KBM-7 (cell line): Measurements from ENCODE around the gene TMEM79.

Experiments used
- DNase-seq: peaks from one replicate; pipeline ENCODE4 v3.0.0-alpha.2; 2015
- in situ Hi-C: fragments of 300-500 bp; cut with MboI; formaldehyde crosslinking; loops from 2 replicates; pipeline ENCODE4 v1.14.3; 2020; ENCODE audit warnings: low sequenced_read_pairs, low pct_unique_long_range_greater_than_20kb, mixed read lengths

TMEM79 gene

GRCh38 chr1:156284112-156284511, at the start of gene TMEM79:
Gene TMEM79 (plus strand): TSS chr1:156284325. CDS start chr1:156285227, 902 bp downstream.
- no peak for DNase-seq
- in situ Hi-C loops, result no loop called here

- no peak for DNase-seq
- in situ Hi-C loops, result no loop called here
Measured at GRCh38 chr1:156236164-156236563, 48.0 kb upstream of the TMEM79 start.

GRCh38 chr1:156238248-156238647, 45.9 kb upstream of the TMEM79 start:
- DNase-seq, result no peak
- in situ Hi-C loops, result no loop called here

- no peak for DNase-seq
Measured at GRCh38 chr1:156241311-156241811, 42.8 kb upstream of the TMEM79 start.

GRCh38 chr1:156241926-156242325, 42.2 kb upstream of the TMEM79 start, which contains the start of gene BGLAP:
Gene BGLAP (plus strand): TSS chr1:156242184. CDS start chr1:156242232, 48 bp downstream.
- in situ Hi-C loops, result no loop called here
- DNase-seq, result no peak

More at GRCh38 chr1:156241311-156241811, 42.8 kb upstream of the TMEM79 start:
- in situ Hi-C loops, result no loop called here

- in situ Hi-C loops, result no loop called here
- no peak for DNase-seq
Measured at GRCh38 chr1:156242738-156243137, 41.4 kb upstream of the TMEM79 start.

GRCh38 chr1:156244126-156244525, 40.0 kb upstream of the TMEM79 start:
- in situ Hi-C loops, result no loop called here
- DNase-seq, result no peak

GRCh38 chr1:156244712-156245111, 39.4 kb upstream of the TMEM79 start:
- in situ Hi-C loops, result no loop called here
- no peak for DNase-seq

GRCh38 chr1:156245451-156246232, 38.5 kb upstream of the TMEM79 start:
- DNase-seq, result no peak
- in situ Hi-C loops, result no loop called here

- in situ Hi-C loops, result no loop called here
- DNase-seq, result peak; percentile 46
Measured at GRCh38 chr1:156246241-156246780, 37.8 kb upstream of the TMEM79 start.

GRCh38 chr1:156246781-156247459, 37.2 kb upstream of the TMEM79 start:
- peak; percentile 46 for DNase-seq
- in situ Hi-C loops, result no loop called here

- in situ Hi-C loops, result no loop called here
- no peak for DNase-seq
Measured at GRCh38 chr1:156247460-156248322, 36.4 kb upstream of the TMEM79 start, which contains the start of gene PAQR6. Gene PAQR6 (minus strand): TSS chr1:156248056. CDS start chr1:156246731, 1,325 bp downstream.

- in situ Hi-C loops, result no loop called here
- no peak for DNase-seq
Measured at GRCh38 chr1:156248323-156248683, 35.8 kb upstream of the TMEM79 start.

- in situ Hi-C loops, result no loop called here
- no peak for DNase-seq
Measured at GRCh38 chr1:156249593-156249992, 34.5 kb upstream of the TMEM79 start.

GRCh38 chr1:156251527-156251926, 32.6 kb upstream of the TMEM79 start:
- in situ Hi-C loops, result no loop called here
- peak; percentile 92 for DNase-seq

GRCh38 chr1:156253634-156254033, 30.5 kb upstream of the TMEM79 start:
- no peak for DNase-seq
- in situ Hi-C loops, result no loop called here

- no peak for DNase-seq
- in situ Hi-C loops, result no loop called here
Measured at GRCh38 chr1:156257711-156258110, 26.4 kb upstream of the TMEM79 start.

- DNase-seq, result no peak
- in situ Hi-C loops, result no loop called here
Measured at GRCh38 chr1:156258859-156259258, 25.3 kb upstream of the TMEM79 start.

GRCh38 chr1:156259805-156260204, 24.3 kb upstream of the TMEM79 start:
- in situ Hi-C loops, result no loop called here
- DNase-seq, result peak; percentile 47
